Pancreas (tissue), 10 donors: ENCODE results near the gene POM121C. TPM values are rescaled to one million over a fixed set of nuclear protein-coding genes. Genes with fewer than 3 reads are reported as not detected.
"Not testable (repeated sequence)": the region's sequence is repeated elsewhere in the genome, so short reads cannot be mapped to it uniquely, and the experiment has no call there.

Experiments used
- ATAC-seq, 4 donors: fragments of 200-7000 bp; cut with Tn5 transposase; one replicate each; pipeline versions ENCODE4 v1.8.0 to v1.9.1; 2020; ENCODE audit warnings: mild to moderate bottlenecking in 4 of 4, moderate library complexity in 4 of 4
- DNase-seq, 6 donors: peaks; one replicate each; pipeline ENCODE4 v3.0.0-alpha.2; 2020
- FAIRE-seq: peaks from 2 replicates; lab custom pipeline; 2012; peaks lifted over from hg19 to GRCh38; lab: Jason Lieb, UNC
- H3K27ac ChIP-seq, 4 donors: fragments of 200-600 bp; sonication (generic); 1 replicate in 3 of 4; 2 replicates in 1 of 4; pipeline versions ENCODE4 v1.5.0 to v1.8.0; 2020
- H3K27me3 ChIP-seq, 4 donors: fragments of 200-600 bp; one replicate each; pipeline ENCODE4 v1.8.0; 2021
- H3K36me3 ChIP-seq, 3 donors: fragments of 200-600 bp; sonication (generic) in 1 of 3; one replicate each; pipeline versions ENCODE4 v1.5.0 to v1.8.0; 2020 to 2021
- H3K4me1 ChIP-seq, 3 donors: fragments of 200-600 bp; one replicate each; pipeline ENCODE4 v1.8.0; 2021
- H3K4me3 ChIP-seq, 4 donors: fragments of 200-600 bp; sonication (generic) in 2 of 4; one replicate each; pipeline versions ENCODE4 v1.5.0 to v1.8.0; 2020 to 2021
- H3K9me3 ChIP-seq, 4 donors: fragments of 200-600 bp; one replicate each; pipeline ENCODE4 v1.8.0; 2021
- CTCF ChIP-seq, 4 donors: fragments of 200-600 bp; sonication (generic) in 3 of 4; IDR thresholded peaks; one replicate each; pipeline versions ENCODE4 v1.5.0 to v1.8.0; 2021; ENCODE audit warnings: antibody characterized with exemption in 4 of 4
- WGBS, 2 donors: extraction: QIAGEN DNeasy Blood & Tissue Kit; methylation state at CpG; one replicate each; pipeline ENCODE4 v1.1.7; 2013; 5-methylcytosine and 5-hydroxymethylcytosine counted together
- intact Hi-C, 3 donors: fragments of 100-400 bp; cut with DNase I; formaldehyde crosslinking; loops; one replicate each; pipeline versions ENCODE4 v1.11.1 to v1.14.2; 2022
- polyA plus RNA-seq, 2 donors: library from polyadenylated mRNA; stranded (reverse); fragments of 200-250 nt; gene quantifications; one replicate each; pipeline ENCODE4 v1.2.3, GENCODE V29; 2013
- total RNA-seq, 6 donors: library from RNA; stranded (reverse); fragmentation: NEBNext Ultra II Directional in 4 of 6; extraction: Animal tissue kit (Norgen Biotek cat#: 25700) in 4 of 6; gene quantifications; one replicate each; pipeline versions ENCODE4 v1.2.1 to v1.2.4, GENCODE V29; 2021 to 2023
- donor health status: healthy with polysubstance abuse.
- donor health status: DM: no; HTN: no; CAD: no; lungs with moderate emphysema.
- donor health status: DM: no; HTN: no; CAD: no.
- donor health status: control.
- donor health status: control.
- donor health status: Bipolar disorder and iron deficiency.
- donor health status: DM: yes; HTN: yes; CAD: no.
- donor health status: DM: no; HTN: no; CAD: no.
- donor health status: DM: no; HTN: no; CAD: no.
- donor health status: DM: yes; HTN: yes; CAD: no.

POM121C gene
- total RNA-seq (10 to 100 TPM; 14.6 to 25.8 (median 18.7) TPM), polyA plus RNA-seq (10 to 100 TPM; 12.3 to 16.9 TPM)

DNA sequence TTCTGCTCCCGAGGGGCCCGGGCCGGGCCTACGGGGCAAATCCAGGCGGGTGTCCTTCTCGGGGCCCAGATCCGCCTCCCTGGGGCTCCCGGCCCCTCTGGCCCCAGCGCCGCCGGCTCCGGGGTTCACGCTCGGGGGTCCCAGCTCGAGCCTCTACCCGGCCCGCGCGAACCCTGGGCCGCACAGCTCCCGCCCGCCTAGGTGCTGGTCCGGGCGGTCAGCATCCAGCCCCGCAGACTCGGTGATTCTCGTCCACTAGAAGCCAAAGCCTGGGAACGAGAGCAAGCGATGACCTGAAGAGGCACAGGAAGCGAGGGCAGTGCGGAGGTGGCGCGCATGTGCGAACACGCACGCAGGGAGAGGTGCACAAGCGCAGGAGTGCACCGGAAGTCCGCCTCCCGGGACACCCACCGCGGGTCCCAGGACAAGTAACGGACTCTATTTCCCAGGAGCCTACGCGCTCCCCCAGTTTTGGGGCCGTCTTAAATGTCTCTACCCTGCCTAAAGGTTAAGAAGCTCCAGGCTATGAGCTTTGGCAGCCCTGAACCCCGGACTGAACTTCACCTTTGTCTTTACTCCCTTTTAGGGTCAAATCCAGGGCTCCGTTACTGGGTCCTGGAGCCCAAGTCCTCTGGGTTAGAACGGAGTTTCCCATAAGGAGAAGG is at the start of gene POM121C:
TSS of gene POM121C (minus strand) at position 321 of the 665 bp plus-strand sequence. CDS start 44,803 bp downstream, outside the sequence.
- 0 to 1% methylated on average over 36 to 49 of the region's 49 CpGs for WGBS, 2 donors
- H3K36me3 ChIP-seq, H3K4me1 ChIP-seq, H3K27me3 ChIP-seq, H3K9me3 ChIP-seq, FAIRE-seq, intact Hi-C loops: not testable (repeated sequence)
- peak; percentile 100 for ATAC-seq
- peak within 1 kb of the TSS; percentile 69 to 84 (median 80) for H3K4me3 ChIP-seq
- DNase-seq = peak; percentile 91 to 99 (median 92)
- H3K27ac ChIP-seq = peak within 1 kb of the TSS; percentile 52 to 83 (median 68)

DNA sequence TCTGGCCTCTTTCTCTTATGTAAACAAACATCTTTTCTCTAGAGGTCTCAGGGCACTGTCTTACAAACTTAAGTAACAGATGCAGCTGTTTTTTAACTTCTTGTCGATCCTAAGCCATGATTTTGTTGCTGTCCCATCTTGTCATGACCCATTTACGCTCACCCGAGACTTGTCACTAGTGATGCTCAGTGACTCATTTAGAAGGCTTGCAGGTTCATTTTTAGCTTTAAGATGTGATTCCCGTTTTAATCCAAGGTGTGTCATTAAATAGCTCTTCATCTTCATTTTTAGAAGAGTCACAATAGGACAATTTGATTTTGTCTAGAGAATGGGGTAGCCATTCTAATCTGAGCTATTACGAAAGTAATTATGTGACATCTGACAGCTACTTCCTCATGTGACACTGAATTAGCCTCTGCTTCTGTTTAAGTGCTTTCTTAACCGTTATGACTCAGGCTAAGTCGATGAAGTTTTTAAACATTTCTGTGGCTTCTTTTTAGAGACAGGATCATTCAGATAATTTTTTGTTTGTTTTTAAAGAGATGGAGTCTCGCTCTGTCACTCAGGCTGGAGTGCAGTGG is 48.7 kb upstream of the POM121C start:
- intact Hi-C loops = no loop called here
- WGBS, 2 donors = 65 to 75% methylated on average over 8 of the region's 8 CpGs
- no peak overlapping the region for H3K27ac ChIP-seq

GRCh38 chr7:75533926-75534325 is 47.8 kb upstream of the POM121C start:
- FAIRE-seq (no peak), DNase-seq (no peak), ATAC-seq (no peak)
- no peaks in the 10 kb centered on the region for H3K4me1 ChIP-seq
- no peak overlapping the region for H3K4me3 ChIP-seq
- WGBS, 2 donors = 82% methylated on average over 6 of the region's 6 CpGs
- H3K27ac ChIP-seq = no peak overlapping the region
- intact Hi-C loops = no loop called here
- no peak for TF ChIP-seq CTCF (IDR thresholded peaks at IDR 0.05)
- no peaks in the 10 kb centered on the region for H3K9me3 ChIP-seq
- no peaks in the 10 kb centered on the region for H3K27me3 ChIP-seq
- H3K36me3 ChIP-seq = no peaks in the 10 kb centered on the region

More for the DNA sequence above, 48.7 kb upstream of the POM121C start:
- no peak for FAIRE-seq
- Histone ChIP-seq H3K36me3 (no peaks in the 10 kb centered on the region), H3K9me3 (no peaks in the 10 kb centered on the region), H3K27me3 (no peaks in the 10 kb centered on the region), H3K4me1 (no peaks in the 10 kb centered on the region), H3K4me3 (no peak overlapping the region)
- peak in 1 of 4 donors; percentile 36 for ATAC-seq
- TF ChIP-seq CTCF (IDR thresholded peaks at IDR 0.05) = no peak
- DNase-seq = no peak

- H3K4me1 ChIP-seq = peaks cover 0 to 2% (median 0%) of the 10 kb centered on the region in 3 donors
- ATAC-seq (no peak), DNase-seq (no peak), FAIRE-seq (no peak)
- TF ChIP-seq CTCF (IDR thresholded peaks at IDR 0.05) = no peak
- H3K9me3 ChIP-seq = no peaks in the 10 kb centered on the region
- H3K27ac ChIP-seq = no peak overlapping the region
- intact Hi-C loops = no loop called here
- no peak overlapping the region for H3K4me3 ChIP-seq
- H3K27me3 ChIP-seq = no peaks in the 10 kb centered on the region
- WGBS, 2 donors = 88 to 95% methylated on average over 4 of the region's 4 CpGs
- no peaks in the 10 kb centered on the region for H3K36me3 ChIP-seq
Observed at GRCh38 chr7:75532639-75533038, 46.5 kb upstream of the POM121C start.

DNA sequence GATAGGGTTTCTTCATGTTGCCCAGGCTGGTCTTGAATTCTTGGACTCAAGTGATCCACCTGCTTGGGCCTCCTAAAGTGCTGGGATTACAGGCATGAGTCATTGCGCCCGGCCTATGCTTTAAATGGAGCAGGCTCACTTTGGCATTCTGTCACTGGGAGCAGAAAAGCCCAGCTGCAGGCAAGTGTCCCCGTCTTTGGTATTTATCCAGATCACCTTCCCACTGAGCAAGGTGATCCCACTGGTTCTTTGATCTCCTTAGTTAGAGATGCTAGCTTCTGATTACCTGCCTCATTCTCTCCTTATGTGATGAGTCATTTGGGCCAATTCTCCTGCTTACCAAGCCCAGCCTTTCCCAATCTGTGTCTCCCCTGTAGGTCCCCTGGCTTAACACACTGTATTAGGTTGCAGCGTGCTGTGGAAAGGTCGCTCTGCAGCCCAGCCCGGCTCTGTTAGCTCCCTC is 45.3 kb upstream of the POM121C start:
- FAIRE-seq (no peak), ATAC-seq (no peak), DNase-seq (no peak)
- no peaks in the 10 kb centered on the region for H3K27me3 ChIP-seq
- WGBS, 2 donors = 64 to 75% methylated on average over 6 of the region's 6 CpGs
- H3K36me3 ChIP-seq = no peaks in the 10 kb centered on the region
- no peak overlapping the region for H3K27ac ChIP-seq
- no peak for TF ChIP-seq CTCF (IDR thresholded peaks at IDR 0.05)
- no peaks in the 10 kb centered on the region for H3K9me3 ChIP-seq
- peaks cover 0 to 7% (median 4%) of the 10 kb centered on the region in 3 donors for H3K4me1 ChIP-seq
- no peak overlapping the region for H3K4me3 ChIP-seq
- intact Hi-C loops = no loop called here

- FAIRE-seq, intact Hi-C loops, H3K9me3 ChIP-seq, H3K27me3 ChIP-seq: not testable (repeated sequence)
- H3K4me1 ChIP-seq = peaks cover 0 to 10% (median 4%) of the 10 kb centered on the region in 3 donors
- peak in 3 of 6 donors; percentile 23 to 60 (median 26) for DNase-seq
- H3K4me3 ChIP-seq = peak overlapping the region; percentile 56 to 99 (median 94)
- H3K27ac ChIP-seq = peak overlapping the region; percentile 41 to 84 (median 70)
- ATAC-seq = peak in 1 of 4 donors; percentile 8
- WGBS, 2 donors = 0 to 1% methylated on average over 36 to 37 of the region's 37 CpGs
- H3K36me3 ChIP-seq = peaks cover 3 to 16% (median 4%) of the 10 kb centered on the region in 3 donors
Observed at GRCh38 chr7:75527224-75527722, 41.2 kb upstream of the POM121C start.

- H3K27ac ChIP-seq, H3K4me3 ChIP-seq, H3K27me3 ChIP-seq, ATAC-seq, DNase-seq, intact Hi-C loops, FAIRE-seq, H3K4me1 ChIP-seq, H3K9me3 ChIP-seq: not testable (repeated sequence)
- H3K36me3 ChIP-seq = peaks cover 3 to 16% (median 4%) of the 10 kb centered on the region in 3 donors
Observed at GRCh38 chr7:75521727-75522126, 35.6 kb upstream of the POM121C start.

DNA sequence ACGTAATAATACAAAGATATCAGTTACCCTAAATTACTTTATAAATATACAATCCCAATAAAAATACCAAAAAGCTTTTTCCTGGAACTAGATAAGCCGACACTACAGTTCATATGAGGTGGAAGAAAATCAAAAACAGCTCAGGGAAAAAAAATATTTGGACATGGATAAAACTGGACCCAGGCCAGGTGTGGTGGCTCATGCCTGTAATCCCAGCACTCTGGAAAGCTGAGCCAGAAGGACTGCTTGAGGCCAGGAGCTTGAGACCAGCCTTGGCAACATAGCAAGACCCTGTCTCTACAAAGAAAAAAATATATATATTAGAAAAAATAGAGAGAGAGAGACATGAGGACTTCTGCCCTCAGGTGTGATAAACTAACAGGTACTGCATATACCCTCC is 32.7 kb upstream of the POM121C start:
- ATAC-seq, intact Hi-C loops, H3K27ac ChIP-seq, H3K27me3 ChIP-seq, H3K4me3 ChIP-seq, FAIRE-seq, DNase-seq, H3K9me3 ChIP-seq, H3K4me1 ChIP-seq: not testable (repeated sequence)
- whole genome bisulfite sequencing, 2 donors = 30 to 31% methylated on average over 2 of the region's 2 CpGs
- H3K36me3 ChIP-seq = peaks cover 1 to 11% (median 3%) of the 10 kb centered on the region in 3 donors
